SU-DHL-6 (cell line): Measurements from ENCODE around the gene RDH13.

ENCODE experiments used
- EZH2phosphoT487 ChIP-seq: fragments of 200-600 bp; sonication (generic), shearing (Covaris generic); conservative IDR thresholded peaks from 2 replicates; pipeline ENCODE4 v1.6.1; 2018; ENCODE audit warnings: mild to moderate bottlenecking, antibody characterized with exemption, low read length, moderate library complexity, mixed read lengths
- TF ChIP-seq, protein P1 (sequence below): fragments of 200-600 bp; sonication (generic); IDR thresholded peaks from one replicate; pipeline ENCODE4 v1.5.1; 2017; ENCODE audit warnings: antibody characterized with exemption, mild to moderate bottlenecking, low read length, moderate library complexity; ENCODE audit not compliant: insufficient read depth, poor library complexity, severe bottlenecking

DNA sequence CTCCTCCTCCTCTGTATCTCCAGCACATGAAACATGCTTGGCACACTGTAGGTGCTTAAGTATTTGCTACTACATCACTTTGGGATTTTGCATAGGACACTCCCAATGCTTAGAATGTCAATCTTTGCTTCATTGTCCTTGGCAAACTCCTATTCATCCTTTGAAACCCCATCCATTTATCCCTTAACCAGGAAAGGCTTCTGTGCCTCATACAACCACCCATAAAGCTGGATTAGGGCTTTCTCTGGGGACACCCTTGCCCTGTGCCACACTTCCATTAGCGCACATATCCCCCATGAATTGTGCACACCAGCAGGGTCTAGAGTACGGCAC lies 6.9 kb upstream of the RDH13 start:
- TF ChIP-seq, protein P1, sequence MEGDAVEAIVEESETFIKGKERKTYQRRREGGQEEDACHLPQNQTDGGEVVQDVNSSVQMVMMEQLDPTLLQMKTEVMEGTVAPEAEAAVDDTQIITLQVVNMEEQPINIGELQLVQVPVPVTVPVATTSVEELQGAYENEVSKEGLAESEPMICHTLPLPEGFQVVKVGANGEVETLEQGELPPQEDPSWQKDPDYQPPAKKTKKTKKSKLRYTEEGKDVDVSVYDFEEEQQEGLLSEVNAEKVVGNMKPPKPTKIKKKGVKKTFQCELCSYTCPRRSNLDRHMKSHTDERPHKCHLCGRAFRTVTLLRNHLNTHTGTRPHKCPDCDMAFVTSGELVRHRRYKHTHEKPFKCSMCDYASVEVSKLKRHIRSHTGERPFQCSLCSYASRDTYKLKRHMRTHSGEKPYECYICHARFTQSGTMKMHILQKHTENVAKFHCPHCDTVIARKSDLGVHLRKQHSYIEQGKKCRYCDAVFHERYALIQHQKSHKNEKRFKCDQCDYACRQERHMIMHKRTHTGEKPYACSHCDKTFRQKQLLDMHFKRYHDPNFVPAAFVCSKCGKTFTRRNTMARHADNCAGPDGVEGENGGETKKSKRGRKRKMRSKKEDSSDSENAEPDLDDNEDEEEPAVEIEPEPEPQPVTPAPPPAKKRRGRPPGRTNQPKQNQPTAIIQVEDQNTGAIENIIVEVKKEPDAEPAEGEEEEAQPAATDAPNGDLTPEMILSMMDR: no peak
- TF ChIP-seq EZH2phosphoT487: no peak
